Loucy (cell line): ENCODE results near the gene SLC39A10.
A peak's percentile ranks its signal among the peaks of the same experiment; 100 is the strongest.
"Not testable (repeated sequence)": the region's sequence is repeated elsewhere in the genome, so short reads cannot be mapped to it uniquely, and the experiment has no call there.

ENCODE experiments used
- H2AFZ ChIP-seq: fragments of 200-600 bp; sonication (generic); 2 replicates; pipeline ENCODE4 v1.6.0; 2016; ENCODE audit warnings: antibody characterized with exemption, mild to moderate bottlenecking, low read length, moderate library complexity
- H3F3A ChIP-seq: fragments of 200-600 bp; 2 replicates; pipeline ENCODE4 v1.6.0; 2016; ENCODE audit warnings: antibody characterized with exemption, low read depth, mild to moderate bottlenecking
- H3K27me3 ChIP-seq: fragments of 200-600 bp; sonication (generic); 2 replicates; pipeline ENCODE4 v1.6.1; 2014; ENCODE audit warnings: low read length, mild to moderate bottlenecking; ENCODE audit not compliant: insufficient read depth, poor library complexity, severe bottlenecking
- H3K36me3 ChIP-seq: fragments of 200-600 bp; sonication (generic); 2 replicates; pipeline ENCODE4 v1.6.1; 2016; ENCODE audit warnings: low read length; ENCODE audit not compliant: insufficient read depth
- H3K4me1 ChIP-seq: fragments of 200-600 bp; sonication (generic); 2 replicates; pipeline ENCODE4 v1.5.1; 2014; ENCODE audit warnings: low read length, mild to moderate bottlenecking; ENCODE audit not compliant: insufficient read depth, poor library complexity, severe bottlenecking
- H3K4me2 ChIP-seq: fragments of 200-600 bp; sonication (generic); 2 replicates; pipeline ENCODE4 v1.6.0; 2014; ENCODE audit warnings: antibody characterized with exemption, low read length, low read depth, mild to moderate bottlenecking; ENCODE audit not compliant: poor library complexity, severe bottlenecking
- H3K4me3 ChIP-seq: fragments of 200-600 bp; sonication (generic); 2 replicates; pipeline ENCODE4 v1.5.1; 2014; ENCODE audit warnings: low read length, mild to moderate bottlenecking, mixed read lengths; ENCODE audit not compliant: poor library complexity, severe bottlenecking
- H3K79me2 ChIP-seq: fragments of 200-600 bp; sonication (generic); 2 replicates; pipeline ENCODE4 v1.6.1; 2014; ENCODE audit warnings: low read length; ENCODE audit not compliant: insufficient read depth
- H3K9ac ChIP-seq: fragments of 200-600 bp; sonication (generic); 2 replicates; pipeline ENCODE4 v1.6.0; 2014; ENCODE audit warnings: mild to moderate bottlenecking, low read depth, low read length, moderate library complexity; ENCODE audit not compliant: poor library complexity, severe bottlenecking
- H3K9me2 ChIP-seq: fragments of 200-600 bp; sonication (generic); replicated peaks from 2 replicates; pipeline ENCODE4 v1.6.1; 2016; ENCODE audit warnings: low read depth, low read length, mixed read lengths
- H3K9me3 ChIP-seq: fragments of 200-600 bp; sonication (generic); 2 replicates; pipeline ENCODE4 v1.6.1; 2014; ENCODE audit warnings: mild to moderate bottlenecking, antibody characterized with exemption, low read length, low read depth; ENCODE audit not compliant: insufficient read depth
- H4K20me1 ChIP-seq: fragments of 200-600 bp; sonication (generic); 2 replicates; pipeline ENCODE4 v1.6.0; 2014; ENCODE audit warnings: antibody characterized with exemption, low read length, mild to moderate bottlenecking; ENCODE audit not compliant: insufficient read depth, poor library complexity, severe bottlenecking
- CTCF ChIP-seq: fragments of 200-600 bp; sonication (generic); conservative IDR thresholded peaks from 2 replicates; pipeline ENCODE4 v1.5.1; 2014; ENCODE audit warnings: mild to moderate bottlenecking, antibody characterized with exemption, low read length
- EZH2phosphoT487 ChIP-seq: fragments of 200-600 bp; IDR thresholded peaks from 2 replicates; pipeline ENCODE4 v1.6.1; 2018; ENCODE audit warnings: antibody characterized with exemption, mild to moderate bottlenecking, moderate library complexity, borderline replicate concordance

The SLC39A10 gene

GRCh38 chr2:195687320-195688086 is 30.5 kb downstream of the SLC39A10 start:
- Histone ChIP-seq H3K9ac (no peak overlapping the region), H3K36me3 (peaks cover 9% of the 10 kb centered on the region; the same call in 1 of the 2 replicates), H3K4me2 (peak overlapping the region; percentile 17), H4K20me1 (no peaks in the 10 kb centered on the region), H2AFZ (no peak overlapping the region), H3F3A (no peaks in the 10 kb centered on the region), H3K4me3 (no peak overlapping the region), H3K9me3 (no peaks in the 10 kb centered on the region; the same call in 1 of the 2 replicates), H3K27me3 (no peaks in the 10 kb centered on the region), H3K79me2 (peaks cover 15% of the 10 kb centered on the region; the same call in 1 of the 2 replicates), H3K4me1 (peaks cover 5% of the 10 kb centered on the region), H3K9me2 (no peaks in the 10 kb centered on the region)
- TF ChIP-seq CTCF (no peak), EZH2phosphoT487 (no peak)

GRCh38 chr2:195692531-195692930 is 35.5 kb downstream of the SLC39A10 start:
- H3K36me3 ChIP-seq, H3K4me1 ChIP-seq, H3F3A ChIP-seq, H3K9me2 ChIP-seq, H2AFZ ChIP-seq, H3K9ac ChIP-seq, H3K27me3 ChIP-seq, H3K4me2 ChIP-seq, H3K4me3 ChIP-seq, H3K9me3 ChIP-seq, H4K20me1 ChIP-seq: not testable (repeated sequence)
- peaks cover 30% of the 10 kb centered on the region; the same call in 1 of the 2 replicates for H3K79me2 ChIP-seq

GRCh38 chr2:195694553-195694952 is 37.5 kb downstream of the SLC39A10 start:
- H3K9ac ChIP-seq, result no peak overlapping the region
- H3K36me3 ChIP-seq, result peaks cover 10% of the 10 kb centered on the region
- no peaks in the 10 kb centered on the region for H3K27me3 ChIP-seq
- no peak overlapping the region for H3K4me2 ChIP-seq
- peaks cover 4% of the 10 kb centered on the region; the same call in 1 of the 2 replicates for H3K9me3 ChIP-seq
- H3K4me1 ChIP-seq, result peaks cover 15% of the 10 kb centered on the region
- no peaks in the 10 kb centered on the region for H3F3A ChIP-seq
- H3K9me2 ChIP-seq, result no peaks in the 10 kb centered on the region
- TF ChIP-seq CTCF (no peak), EZH2phosphoT487 (no peak)
- H3K79me2 ChIP-seq, result peaks cover 36% of the 10 kb centered on the region; the same call in 1 of the 2 replicates
- H3K4me3 ChIP-seq, result no peak overlapping the region
- H2AFZ ChIP-seq, result no peak overlapping the region
- no peaks in the 10 kb centered on the region for H4K20me1 ChIP-seq
